GM12872 (cell line): ENCODE measurements around the gene NLRP2B.

Source experiments
- TF ChIP-seq, protein P1 (sequence below): IDR thresholded peaks from 3 replicates; pipeline ENCODE4 v1.5.1; 2011; ENCODE audit warnings: low read depth, mild to moderate bottlenecking, low read length, moderate library complexity; ENCODE audit not compliant: insufficient read depth

The NLRP2B gene

GRCh38 chrX:57640674-57641016 is 39.4 kb downstream of the NLRP2B start:
- TF ChIP-seq, protein P1, sequence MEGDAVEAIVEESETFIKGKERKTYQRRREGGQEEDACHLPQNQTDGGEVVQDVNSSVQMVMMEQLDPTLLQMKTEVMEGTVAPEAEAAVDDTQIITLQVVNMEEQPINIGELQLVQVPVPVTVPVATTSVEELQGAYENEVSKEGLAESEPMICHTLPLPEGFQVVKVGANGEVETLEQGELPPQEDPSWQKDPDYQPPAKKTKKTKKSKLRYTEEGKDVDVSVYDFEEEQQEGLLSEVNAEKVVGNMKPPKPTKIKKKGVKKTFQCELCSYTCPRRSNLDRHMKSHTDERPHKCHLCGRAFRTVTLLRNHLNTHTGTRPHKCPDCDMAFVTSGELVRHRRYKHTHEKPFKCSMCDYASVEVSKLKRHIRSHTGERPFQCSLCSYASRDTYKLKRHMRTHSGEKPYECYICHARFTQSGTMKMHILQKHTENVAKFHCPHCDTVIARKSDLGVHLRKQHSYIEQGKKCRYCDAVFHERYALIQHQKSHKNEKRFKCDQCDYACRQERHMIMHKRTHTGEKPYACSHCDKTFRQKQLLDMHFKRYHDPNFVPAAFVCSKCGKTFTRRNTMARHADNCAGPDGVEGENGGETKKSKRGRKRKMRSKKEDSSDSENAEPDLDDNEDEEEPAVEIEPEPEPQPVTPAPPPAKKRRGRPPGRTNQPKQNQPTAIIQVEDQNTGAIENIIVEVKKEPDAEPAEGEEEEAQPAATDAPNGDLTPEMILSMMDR = no peak
